HPDE6-E6E7 (cell line): ENCODE data around the gene ABCC3.
A peak's percentile ranks its signal among the peaks of the same experiment; 100 is the strongest.
"Not testable (repeated sequence)": the region's sequence is repeated elsewhere in the genome, so short reads cannot be mapped to it uniquely, and the experiment has no call there.

Source experiments
- DNase-seq: peaks from one replicate; pipeline ENCODE4 v3.0.0; 2011; ENCODE audit warnings: missing footprints; ENCODE audit errors: extremely low spot score

ABCC3 gene

GRCh38 chr17:50707289-50708049, 72.8 kb downstream of the ABCC3 start, which contains the start of gene ANKRD40:
ANKRD40 (minus strand) TSS chr17:50707914; CDS start chr17:50707654, 260 bp downstream.
- peak; percentile 88 for DNase-seq

GRCh38 chr17:50708050-50709000, 73.6 kb downstream of the ABCC3 start:
- DNase-seq = no peak

GRCh38 chr17:50709053-50709452, 74.4 kb downstream of the ABCC3 start:
- DNase-seq = not testable (repeated sequence)

GRCh38 chr17:50710025-50710424, 75.3 kb downstream of the ABCC3 start:
- no peak for DNase-seq

- DNase-seq = no peak
Observed at GRCh38 chr17:50710650-50711049, 76.0 kb downstream of the ABCC3 start.

- DNase-seq = no peak
Observed at GRCh38 chr17:50712641-50713040, 78.0 kb downstream of the ABCC3 start.

GRCh38 chr17:50715471-50715870, 80.8 kb downstream of the ABCC3 start:
- DNase-seq = no peak

- peak; percentile 93 for DNase-seq
Observed at GRCh38 chr17:50719144-50719923, 84.7 kb downstream of the ABCC3 start, which contains the start of gene LUC7L3. LUC7L3 (plus strand) TSS chr17:50719603; CDS start chr17:50719733, 130 bp downstream.

GRCh38 chr17:50719924-50720794, 85.5 kb downstream of the ABCC3 start:
- DNase-seq = no peak

GRCh38 chr17:50721194-50722010, 86.7 kb downstream of the ABCC3 start:
- DNase-seq = no peak

GRCh38 chr17:50722746-50723145, 88.1 kb downstream of the ABCC3 start:
- no peak for DNase-seq

GRCh38 chr17:50724622-50725021, 89.9 kb downstream of the ABCC3 start:
- DNase-seq = not testable (repeated sequence)

- DNase-seq = no peak
Observed at GRCh38 chr17:50725769-50726655, 91.3 kb downstream of the ABCC3 start.

GRCh38 chr17:50728112-50728429, 93.4 kb downstream of the ABCC3 start:
- DNase-seq = no peak

GRCh38 chr17:50728881-50729765, 94.4 kb downstream of the ABCC3 start:
- DNase-seq = no peak

- DNase-seq = no peak
Observed at GRCh38 chr17:50731575-50732460, 97.1 kb downstream of the ABCC3 start.

- no peak for DNase-seq
Observed at GRCh38 chr17:50735287-50735686, 100.6 kb downstream of the ABCC3 start.
